Measurements from ENCODE around the gene TFCP2.

TFCP2 gene

DNA sequence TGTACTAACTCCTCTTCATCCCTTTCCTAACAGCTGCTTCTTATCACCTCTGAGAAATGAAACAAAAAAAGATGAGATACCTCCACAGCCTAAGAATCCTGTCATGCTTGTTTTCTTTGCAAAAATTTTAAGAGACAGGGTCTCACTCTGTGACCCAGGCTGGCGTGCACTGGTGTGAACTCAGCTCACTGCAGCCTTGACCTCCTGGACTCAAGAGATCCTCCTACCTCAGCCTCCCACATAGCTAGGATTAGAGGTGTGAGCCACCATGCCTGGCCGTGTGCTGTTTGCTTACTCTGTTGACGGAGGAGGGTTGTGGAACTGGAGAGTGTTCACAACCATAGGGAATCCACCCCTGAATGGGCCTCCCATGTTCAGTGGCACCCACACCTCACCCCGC is 105.7 kb downstream of the TFCP2 start:
- Histone ChIP-seq H4K20me1 (ENCODE audit: low read depth, low read length) (no peaks in the 10 kb centered on the region), H3K9me3 (ENCODE audit: insufficient read depth, low read length) (no peaks in the 10 kb centered on the region), H3K9ac (ENCODE audit: low read length) (no peak overlapping the region), H3K27ac (ENCODE audit: low read depth, low read length) (no peak overlapping the region), H3K4me3 (ENCODE audit: insufficient read depth, low read length, poor library complexity, severe bottlenecking) (no peak overlapping the region), H3K27me3 (ENCODE audit: low read length) (no peaks in the 10 kb centered on the region), H2AFZ (ENCODE audit: low read depth, low read length, severe bottlenecking) (no peak overlapping the region), H3K4me2 (ENCODE audit: low read depth, low read length, poor library complexity, severe bottlenecking) (no peak overlapping the region), H3K36me3 (ENCODE audit: low read length) (no peaks in the 10 kb centered on the region), H3F3A (ENCODE audit: insufficient read depth) (0 out of 2 replicates have a peak, but pooled peaks cover 5% of the 10 kb centered on the region), H3K79me2 (ENCODE audit: insufficient read depth, low read length) (no peaks in the 10 kb centered on the region), H3K9me2 (replicated peaks; ENCODE audit: insufficient read depth, low read length) (no peaks in the 10 kb centered on the region)
- TF ChIP-seq EZH2phosphoT487 (conservative IDR thresholded peaks at IDR 0.05; ENCODE audit: low read length) = no peak
- TF ChIP-seq, protein P1, sequence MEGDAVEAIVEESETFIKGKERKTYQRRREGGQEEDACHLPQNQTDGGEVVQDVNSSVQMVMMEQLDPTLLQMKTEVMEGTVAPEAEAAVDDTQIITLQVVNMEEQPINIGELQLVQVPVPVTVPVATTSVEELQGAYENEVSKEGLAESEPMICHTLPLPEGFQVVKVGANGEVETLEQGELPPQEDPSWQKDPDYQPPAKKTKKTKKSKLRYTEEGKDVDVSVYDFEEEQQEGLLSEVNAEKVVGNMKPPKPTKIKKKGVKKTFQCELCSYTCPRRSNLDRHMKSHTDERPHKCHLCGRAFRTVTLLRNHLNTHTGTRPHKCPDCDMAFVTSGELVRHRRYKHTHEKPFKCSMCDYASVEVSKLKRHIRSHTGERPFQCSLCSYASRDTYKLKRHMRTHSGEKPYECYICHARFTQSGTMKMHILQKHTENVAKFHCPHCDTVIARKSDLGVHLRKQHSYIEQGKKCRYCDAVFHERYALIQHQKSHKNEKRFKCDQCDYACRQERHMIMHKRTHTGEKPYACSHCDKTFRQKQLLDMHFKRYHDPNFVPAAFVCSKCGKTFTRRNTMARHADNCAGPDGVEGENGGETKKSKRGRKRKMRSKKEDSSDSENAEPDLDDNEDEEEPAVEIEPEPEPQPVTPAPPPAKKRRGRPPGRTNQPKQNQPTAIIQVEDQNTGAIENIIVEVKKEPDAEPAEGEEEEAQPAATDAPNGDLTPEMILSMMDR (IDR thresholded peaks at IDR 0.05; ENCODE audit: insufficient read depth, low read length, poor library complexity, severe bottlenecking) = no peak

DNA sequence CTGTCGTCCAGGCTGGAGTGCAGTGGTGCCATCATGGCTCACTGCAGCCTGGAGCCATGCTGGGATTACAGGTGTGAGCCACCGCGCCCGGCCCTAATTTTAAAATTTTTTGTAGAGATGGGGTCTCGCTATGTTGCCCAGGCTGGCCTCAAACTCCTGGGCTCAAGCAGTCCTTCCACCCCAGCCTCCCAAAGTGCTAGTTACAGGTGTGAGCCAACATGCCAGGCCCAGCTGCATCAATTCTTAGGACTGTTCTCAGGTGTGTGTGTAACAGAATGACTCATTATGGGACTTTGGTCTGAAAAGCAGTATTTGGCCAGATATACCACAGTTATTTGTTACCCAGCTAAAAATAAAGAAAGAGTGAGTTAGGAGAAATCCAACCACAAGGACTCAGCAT is 107.4 kb downstream of the TFCP2 start:
- no peak for TF ChIP-seq EZH2phosphoT487 (conservative IDR thresholded peaks at IDR 0.05; ENCODE audit: low read length)
- TF ChIP-seq, protein P1 (IDR thresholded peaks at IDR 0.05; ENCODE audit: insufficient read depth, low read length, poor library complexity, severe bottlenecking) = no peak
- no peaks in the 10 kb centered on the region for H3K9me3 ChIP-seq (ENCODE audit: insufficient read depth, low read length)
- no peaks in the 10 kb centered on the region for H3K79me2 ChIP-seq (ENCODE audit: insufficient read depth, low read length)
- H3K27ac ChIP-seq (ENCODE audit: low read depth, low read length) = no peak overlapping the region
- H3K4me3 ChIP-seq (ENCODE audit: insufficient read depth, low read length, poor library complexity, severe bottlenecking) = no peak overlapping the region
- no peaks in the 10 kb centered on the region for H3K36me3 ChIP-seq (ENCODE audit: low read length)
- H3K4me2 ChIP-seq (ENCODE audit: low read depth, low read length, poor library complexity, severe bottlenecking) = no peak overlapping the region
- no peaks in the 10 kb centered on the region for H4K20me1 ChIP-seq (ENCODE audit: low read depth, low read length)
- H3K9ac ChIP-seq (ENCODE audit: low read length) = no peak overlapping the region
- 0 out of 2 replicates have a peak, but pooled peaks cover 5% of the 10 kb centered on the region for H3F3A ChIP-seq (ENCODE audit: insufficient read depth)
- H3K9me2 ChIP-seq (replicated peaks; ENCODE audit: insufficient read depth, low read length) = no peaks in the 10 kb centered on the region
- H2AFZ ChIP-seq (ENCODE audit: low read depth, low read length, severe bottlenecking) = no peak overlapping the region
- no peaks in the 10 kb centered on the region for H3K27me3 ChIP-seq (ENCODE audit: low read length)

DNA sequence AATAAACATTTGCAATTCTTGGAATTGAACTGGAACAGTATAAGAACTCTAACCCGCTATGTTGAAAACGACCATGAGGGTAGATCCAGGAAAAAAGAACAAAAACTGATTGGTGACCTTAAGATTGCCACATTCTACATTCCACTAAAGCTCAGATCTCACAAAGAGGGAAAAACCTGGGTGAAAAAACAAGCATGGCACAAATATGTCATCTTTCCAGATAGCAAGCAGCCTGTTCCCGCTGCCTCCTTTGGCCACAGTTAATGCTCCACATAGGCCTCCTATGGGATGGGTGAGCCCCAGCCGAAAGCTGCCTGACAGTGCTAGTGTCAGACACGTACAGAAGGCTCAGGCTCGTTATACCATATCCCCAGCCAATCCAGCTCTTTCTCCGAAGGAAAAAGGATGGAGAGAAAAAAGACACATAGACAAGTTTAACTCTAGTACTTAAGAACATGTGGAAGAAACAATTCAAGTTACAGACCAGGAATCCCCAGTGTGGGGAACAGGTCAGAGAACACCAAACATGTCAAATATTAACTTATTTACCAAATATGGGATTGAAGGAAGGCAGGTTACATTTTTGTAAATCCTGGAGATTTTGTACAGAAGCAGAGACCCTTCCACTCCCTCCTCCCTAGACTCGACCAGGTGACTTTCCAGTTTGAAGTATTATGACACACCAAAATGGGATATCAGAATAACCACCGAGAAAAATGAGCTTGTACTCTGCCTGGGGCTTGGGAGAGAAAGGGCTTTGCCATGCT is 110.1 kb downstream of the TFCP2 start:
- Histone ChIP-seq H3F3A (ENCODE audit: insufficient read depth) (0 out of 2 replicates have a peak, but pooled peaks cover 5% of the 10 kb centered on the region), H3K9ac (ENCODE audit: low read length) (no peak overlapping the region), H3K4me2 (ENCODE audit: low read depth, low read length, poor library complexity, severe bottlenecking) (no peak overlapping the region), H3K4me3 (ENCODE audit: insufficient read depth, low read length, poor library complexity, severe bottlenecking) (no peak overlapping the region), H3K27ac (ENCODE audit: low read depth, low read length) (no peak overlapping the region), H3K36me3 (ENCODE audit: low read length) (peaks cover 4% of the 10 kb centered on the region; the same call in 1 of the 2 replicates), H3K27me3 (ENCODE audit: low read length) (no peaks in the 10 kb centered on the region), H4K20me1 (ENCODE audit: low read depth, low read length) (no peaks in the 10 kb centered on the region), H3K79me2 (ENCODE audit: insufficient read depth, low read length) (no peaks in the 10 kb centered on the region), H3K9me3 (ENCODE audit: insufficient read depth, low read length) (no peaks in the 10 kb centered on the region), H2AFZ (ENCODE audit: low read depth, low read length, severe bottlenecking) (no peak overlapping the region), H3K9me2 (replicated peaks; ENCODE audit: insufficient read depth, low read length) (no peaks in the 10 kb centered on the region)
- TF ChIP-seq, protein P1 (IDR thresholded peaks at IDR 0.05; ENCODE audit: insufficient read depth, low read length, poor library complexity, severe bottlenecking) = no peak
- TF ChIP-seq EZH2phosphoT487 (conservative IDR thresholded peaks at IDR 0.05; ENCODE audit: low read length) = no peak

Data from SU-DHL-6 (cell line).